NCI-H526 treated with DMSO at 0.1 percent for 48 hours (cell line): ENCODE data around the gene NR5A1.

Experiments
- DNase-seq: peaks from one replicate; lab custom pipeline; 2025; lab: John Stamatoyannopoulos, UW

Gene NR5A1

DNA sequence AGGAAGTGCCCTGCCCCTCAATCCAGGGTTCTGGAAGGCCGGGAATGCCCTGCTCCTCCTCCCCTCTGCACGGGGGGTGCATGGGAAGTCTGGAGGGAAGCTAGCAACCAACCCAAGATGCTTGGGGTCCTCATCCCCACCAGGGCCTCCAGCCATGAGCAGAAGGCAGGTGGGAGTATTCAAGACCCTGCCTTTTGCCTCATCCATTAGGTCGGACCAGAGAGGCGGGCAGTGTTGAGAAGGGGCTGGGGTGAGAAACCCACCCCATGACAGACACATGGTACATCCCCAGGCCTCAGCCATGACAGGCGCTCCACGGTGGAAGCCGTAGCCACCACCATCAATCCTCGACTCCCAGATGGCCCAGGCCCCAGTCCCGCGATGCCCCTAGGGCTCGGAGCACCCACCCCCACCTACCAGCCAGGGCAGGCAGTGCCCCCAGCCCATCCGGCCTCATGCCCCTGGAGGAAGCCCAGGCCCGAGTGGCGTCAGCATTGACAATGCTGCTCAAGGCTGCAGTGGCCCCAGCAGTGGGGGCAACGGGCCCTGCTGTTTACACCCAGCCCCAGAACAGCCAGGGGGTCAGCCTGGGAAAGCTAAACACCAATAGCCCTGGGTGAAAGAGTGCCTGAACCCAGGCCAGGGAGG lies 8.6 kb downstream of the NR5A1 start:
- no peak for DNase-seq

DNA sequence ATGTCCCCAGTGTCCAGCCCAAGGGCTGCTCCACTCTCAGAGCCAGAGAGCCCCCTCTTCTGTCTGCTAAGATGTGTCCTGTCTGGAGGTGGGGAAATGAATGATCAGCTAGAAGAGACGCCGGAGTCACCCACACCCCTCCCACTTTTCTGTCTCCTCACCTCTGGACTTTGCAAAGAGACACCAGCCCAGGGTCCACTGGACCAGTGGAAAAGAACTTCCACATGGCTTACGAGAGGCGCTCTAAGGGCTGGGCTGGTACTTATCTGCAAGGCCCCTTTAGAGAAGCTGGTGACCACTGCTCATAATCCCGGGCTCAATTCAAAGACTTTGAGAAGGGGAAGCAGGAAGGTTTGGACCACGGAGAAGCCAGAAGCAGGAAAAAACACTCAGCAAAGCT lies 9.2 kb downstream of the NR5A1 start:
- no peak for DNase-seq

DNA sequence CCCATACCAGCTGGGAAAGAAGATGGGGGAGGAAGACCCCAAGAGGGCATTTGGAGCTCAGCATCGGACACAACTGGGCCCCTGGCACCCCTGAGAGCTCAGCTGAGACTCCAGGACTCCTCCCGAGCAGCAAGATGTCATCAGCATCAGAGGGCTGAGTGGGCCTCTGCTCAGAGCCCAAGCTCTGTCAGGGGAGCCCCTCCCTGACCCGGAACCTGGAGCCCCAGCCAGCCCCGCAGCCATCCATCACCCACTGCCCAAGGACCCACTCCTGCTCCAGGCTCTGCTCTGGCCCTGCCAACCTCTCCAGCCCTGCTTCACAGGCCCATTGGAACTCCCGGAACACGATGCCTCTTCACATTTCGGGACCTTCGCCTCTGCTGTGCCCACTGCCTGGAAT lies 9.8 kb downstream of the NR5A1 start:
- DNase-seq = no peak

GRCh38 chr9:124496463-124496862 lies 10.7 kb downstream of the NR5A1 start:
- DNase-seq = no peak

GRCh38 chr9:124496075-124496449 lies 11.1 kb downstream of the NR5A1 start:
- DNase-seq = no peak

- DNase-seq = no peak
Measured at GRCh38 chr9:124495126-124496074, 11.8 kb downstream of the NR5A1 start.

GRCh38 chr9:124493794-124494479 lies 13.3 kb downstream of the NR5A1 start:
- no peak for DNase-seq

- DNase-seq = no peak
Measured at GRCh38 chr9:124493218-124493617, 14.0 kb downstream of the NR5A1 start.

DNA sequence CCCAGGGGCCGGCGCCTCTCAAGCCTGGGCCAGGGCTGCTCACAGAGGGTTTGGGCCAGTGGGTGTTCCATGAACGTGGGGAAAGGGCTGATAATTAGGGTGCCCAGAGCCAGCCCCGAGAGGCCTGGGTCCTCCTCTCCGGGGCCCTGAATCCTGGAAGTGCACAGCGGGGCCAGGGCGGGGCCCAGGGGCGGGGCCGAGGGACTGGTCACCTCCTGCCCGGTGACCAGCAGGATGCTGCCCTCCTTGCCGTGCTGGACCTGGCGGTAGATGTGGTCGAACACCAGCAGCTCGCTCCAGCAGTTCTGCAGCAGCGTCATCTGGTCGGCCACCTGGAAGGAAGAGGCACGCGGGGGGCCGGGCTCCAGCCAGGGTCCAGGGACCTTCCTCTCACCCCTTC lies 14.4 kb downstream of the NR5A1 start:
- no peak for DNase-seq

- DNase-seq = no peak
Measured at GRCh38 chr9:124491049-124491975, 15.9 kb downstream of the NR5A1 start.

- no peak for DNase-seq
Measured at GRCh38 chr9:124490004-124490403, 17.2 kb downstream of the NR5A1 start.

DNA sequence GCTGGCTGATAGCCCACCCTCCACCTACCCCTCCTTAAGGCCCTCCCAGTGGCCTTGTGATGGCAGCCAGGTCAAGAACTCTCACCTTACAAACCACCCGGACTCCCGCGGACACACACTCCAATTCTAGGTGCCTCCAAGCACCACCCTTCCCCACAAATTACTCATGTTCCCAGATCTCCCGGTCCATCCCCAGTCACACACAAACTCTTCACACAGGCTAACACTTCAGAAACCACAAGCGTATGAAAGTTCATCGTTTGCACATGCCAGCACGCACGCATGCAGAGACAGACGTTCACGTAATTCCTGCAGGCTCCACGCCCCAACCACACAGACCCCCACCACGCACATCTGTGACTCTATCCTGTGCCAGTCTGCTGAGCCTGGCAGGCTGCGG lies 18.0 kb downstream of the NR5A1 start:
- DNase-seq = no peak

DNA sequence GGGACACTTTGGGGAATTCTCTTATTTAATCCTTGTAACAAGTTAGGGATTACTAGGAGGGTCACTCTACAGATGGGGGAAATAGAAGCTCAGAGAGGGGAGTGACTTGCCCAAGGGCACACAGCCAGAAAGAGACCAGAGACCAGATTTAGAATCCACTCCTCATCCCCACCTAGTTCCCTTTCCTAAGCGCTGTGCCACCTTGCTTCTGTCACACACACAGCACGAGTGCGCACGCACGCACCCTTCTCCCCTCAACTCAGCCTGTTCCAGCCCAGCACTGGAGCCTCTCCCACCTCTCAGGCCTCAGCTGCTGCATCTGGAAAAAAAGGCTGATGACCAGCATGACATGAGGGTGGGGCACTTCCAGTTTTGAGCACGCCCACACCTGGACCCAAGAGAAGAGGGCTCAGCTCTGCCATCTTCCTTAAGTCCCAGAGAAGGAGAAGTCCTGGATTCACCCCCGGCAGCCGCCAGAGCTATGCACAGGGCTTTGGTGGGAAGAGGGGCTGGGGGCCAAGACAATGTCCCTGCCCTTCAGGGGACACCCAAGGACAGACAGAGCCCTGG lies 18.5 kb downstream of the NR5A1 start:
- no peak for DNase-seq

GRCh38 chr9:124487260-124488182 lies 19.7 kb downstream of the NR5A1 start:
- no peak for DNase-seq

DNA sequence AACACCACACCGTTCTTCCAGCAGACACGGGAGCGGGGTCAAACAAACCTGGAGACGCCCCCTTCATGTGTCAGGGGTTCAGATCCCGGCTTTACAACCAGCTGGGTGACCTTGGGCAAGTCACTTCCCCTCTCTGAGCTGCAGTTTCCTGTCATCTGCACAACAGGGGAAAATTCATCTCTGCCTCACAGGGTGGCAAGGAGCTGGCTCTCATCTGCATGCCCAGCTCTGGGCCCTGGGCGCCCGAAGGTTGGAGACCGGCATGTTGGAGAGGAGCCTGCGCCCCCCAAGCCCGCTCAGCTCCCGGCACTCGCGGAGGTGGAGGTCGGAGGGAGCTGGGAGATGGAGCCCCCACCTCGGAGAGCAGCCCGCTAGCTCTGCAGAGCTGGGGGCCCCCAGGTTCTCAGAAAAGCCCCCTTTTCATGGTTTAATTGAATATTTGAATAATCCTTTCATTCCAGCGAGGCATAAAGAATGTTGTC lies 20.4 kb downstream of the NR5A1 start:
- no peak for DNase-seq

DNA sequence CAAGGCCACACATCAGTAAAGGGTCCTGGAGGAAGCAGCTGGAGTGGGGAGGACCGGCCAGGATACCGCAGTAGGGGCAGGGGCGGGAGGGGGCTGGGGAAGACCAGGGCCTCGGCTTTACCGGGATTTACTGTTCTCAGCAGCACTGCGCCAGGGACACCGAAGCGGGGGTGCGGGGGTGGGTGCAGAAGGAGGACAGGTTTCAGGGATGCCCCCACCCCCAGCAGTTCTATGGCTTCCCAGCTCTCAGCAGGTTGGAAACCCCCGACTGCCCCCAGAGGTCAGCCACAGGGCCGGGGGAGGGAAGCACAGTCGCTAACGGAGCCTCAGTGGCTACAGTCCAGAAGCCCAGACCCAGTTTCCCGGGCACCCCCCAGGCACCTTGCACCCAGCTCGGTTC lies 21.3 kb downstream of the NR5A1 start:
- DNase-seq = no peak

- no peak for DNase-seq
Measured at GRCh38 chr9:124485201-124485600, 22.0 kb downstream of the NR5A1 start.

- DNase-seq = no peak
Measured at GRCh38 chr9:124483481-124483880, 23.7 kb downstream of the NR5A1 start.

DNA sequence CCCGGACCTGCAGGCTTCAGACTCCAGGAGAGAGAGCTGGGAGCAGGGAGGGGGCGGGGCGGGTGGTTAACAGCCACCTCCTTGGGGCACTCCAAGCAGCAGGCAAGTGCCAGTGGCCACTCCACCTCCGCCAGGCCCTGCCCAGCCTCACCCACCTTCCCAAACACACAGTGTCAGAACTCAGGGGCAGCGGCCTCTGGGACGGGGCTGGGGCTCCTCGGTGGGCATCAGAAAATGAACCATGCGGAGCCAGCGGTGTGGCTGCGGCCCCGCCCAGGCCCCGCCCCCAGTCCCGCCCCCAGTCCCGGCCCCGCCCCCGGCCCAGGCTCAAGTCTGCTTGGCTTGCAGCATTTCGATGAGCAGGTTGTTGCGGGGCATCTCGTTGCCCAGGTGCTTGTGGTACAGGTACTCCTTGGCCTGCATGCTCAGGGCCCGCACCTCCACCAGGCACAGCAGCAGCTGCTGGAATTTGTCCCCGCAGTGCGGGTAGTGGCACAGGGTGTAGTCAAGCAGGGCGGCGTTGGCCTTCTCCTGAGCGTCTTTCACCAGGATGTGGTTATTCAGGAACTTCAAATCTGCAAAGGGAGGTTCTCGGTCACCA lies 24.7 kb downstream of the NR5A1 start:
- DNase-seq = no peak

DNA sequence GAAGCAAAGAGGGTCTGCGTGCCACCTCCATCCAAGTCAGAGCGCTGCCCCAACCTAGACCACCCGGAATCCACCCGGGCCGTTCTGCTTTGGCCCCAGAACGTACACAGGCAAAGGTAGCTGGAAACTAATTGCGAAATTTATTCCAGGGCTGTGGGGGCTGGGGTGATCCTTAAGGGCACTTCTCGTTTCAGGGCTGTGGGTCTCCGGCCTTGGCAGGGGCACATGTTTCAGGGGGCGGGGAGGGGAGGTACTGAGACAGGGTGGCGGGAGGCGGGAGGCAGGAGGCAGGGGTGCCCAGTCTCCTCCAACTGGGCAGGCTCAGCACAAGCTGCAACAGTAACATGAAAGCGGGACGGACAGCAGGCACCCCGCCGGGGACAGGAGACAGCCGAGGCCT lies 26.1 kb downstream of the NR5A1 start:
- no peak for DNase-seq
